IMR-90 (cell line): Measurements from ENCODE around the gene HEYL. TPM values are rescaled to one million over a fixed set of nuclear protein-coding genes. Genes with fewer than 3 reads are reported as not detected.
A peak's percentile ranks its signal among the peaks of the same experiment; 100 is the strongest.

Source experiments
- ATAC-seq: fragments of 200-7000 bp; cut with Tn5 transposase; 2 replicates; pipeline ENCODE4 v1.9.1; 2020; ENCODE audit warnings: low read depth, mild to moderate bottlenecking, moderate library complexity
- BruUV-seq: library from RNA; stranded (reverse); fragments of 400-500 nt; replicated peaks from 2 replicates; lab custom pipeline; 2021; lab: Mats Ljungman, UMichigan
- CTCF ChIA-PET: fragments of 300-600 bp; formaldehyde crosslinking; extraction: SDS; loops from one replicate; lab custom pipeline; 2021; ENCODE audit warnings: antibody characterized with exemption; lab: Yijun Ruan, JAX
- POLR2A ChIA-PET: fragments of 300-600 bp; sonication (Branson Sonifier 250); formaldehyde crosslinking; loops from one replicate; lab custom pipeline; 2022; ENCODE audit warnings: antibody characterized with exemption; ENCODE audit not compliant: unreplicated experiment; lab: Charles Lee
- DNase-seq: peaks from one replicate; pipeline ENCODE4 v3.0.0; 2013
- H2AFZ ChIP-seq: replicated peaks from 2 replicates; pipeline ENCODE3; 2013; ENCODE audit warnings: low read length, mild to moderate bottlenecking; ENCODE audit not compliant: poor library complexity
- H2AK5ac ChIP-seq: 2 replicates; pipeline ENCODE4 v1.6.1; 2013; ENCODE audit warnings: low read depth, low read length, inconsistent platforms
- H2AK9ac ChIP-seq: replicated peaks from 2 replicates; pipeline ENCODE3; 2013; ENCODE audit warnings: mild to moderate bottlenecking, low read depth, low read length, moderate library complexity; ENCODE audit not compliant: poor library complexity
- H2BK120ac ChIP-seq: 2 replicates; pipeline ENCODE4 v1.6.1; 2013; ENCODE audit warnings: low read depth, low read length, inconsistent platforms
- H2BK15ac ChIP-seq: 3 replicates; pipeline ENCODE4 v1.6.1; 2013; ENCODE audit warnings: low read depth, low read length, inconsistent platforms
- H2BK20ac ChIP-seq: 2 replicates; pipeline ENCODE4 v1.6.1; 2013; ENCODE audit warnings: low read depth, mild to moderate bottlenecking, inconsistent platforms, low read length, moderate library complexity
- H2BK5ac ChIP-seq: 2 replicates; pipeline ENCODE4 v1.6.1; 2013; ENCODE audit warnings: mild to moderate bottlenecking, low read depth, low read length, inconsistent platforms; ENCODE audit not compliant: poor library complexity, severe bottlenecking
- H3K14ac ChIP-seq: replicated peaks from 2 replicates; pipeline ENCODE4 v1.6.1; 2013; ENCODE audit warnings: low read depth, low read length, inconsistent platforms
- H3K18ac ChIP-seq: 2 replicates; pipeline ENCODE4 v1.6.1; 2013; ENCODE audit warnings: low read depth, low read length, control low read depth
- H3K23ac ChIP-seq: 2 replicates; pipeline ENCODE4 v1.6.1; 2013; ENCODE audit warnings: low read depth, low read length, inconsistent platforms
- H3K27ac ChIP-seq: 2 replicates; pipeline ENCODE4 v1.5.1; 2013; ENCODE audit warnings: mild to moderate bottlenecking, control low read depth, low read length; ENCODE audit not compliant: insufficient read depth
- H3K27me3 ChIP-seq: 2 replicates; pipeline ENCODE4 v1.6.1; 2013; ENCODE audit warnings: low read length; ENCODE audit not compliant: control insufficient read depth, insufficient read depth
- H3K36me3 ChIP-seq: 2 replicates; pipeline ENCODE4 v1.6.1; 2013; ENCODE audit warnings: low read length, mixed read lengths; ENCODE audit not compliant: control insufficient read depth, insufficient read depth
- H3K4ac ChIP-seq: 2 replicates; pipeline ENCODE4 v1.6.1; 2013; ENCODE audit warnings: low read depth, low read length, inconsistent platforms
- H3K4me1 ChIP-seq: 2 replicates; pipeline ENCODE4 v1.6.1; 2013; ENCODE audit warnings: low read length, mixed read lengths; ENCODE audit not compliant: control insufficient read depth, insufficient read depth
- H3K4me2 ChIP-seq: 2 replicates; pipeline ENCODE4 v1.6.1; 2013; ENCODE audit warnings: low read depth, mild to moderate bottlenecking, control low read depth, low read length, moderate library complexity
- H3K4me3 ChIP-seq: 2 replicates; pipeline ENCODE4 v1.5.1; 2013; ENCODE audit warnings: low read depth, mild to moderate bottlenecking, control low read depth, low read length, moderate library complexity; ENCODE audit not compliant: insufficient read depth
- H3K56ac ChIP-seq: 2 replicates; pipeline ENCODE4 v1.6.1; 2013; ENCODE audit warnings: low read length, inconsistent platforms; ENCODE audit not compliant: insufficient read depth; ENCODE audit errors: extremely low read depth
- H3K79me1 ChIP-seq, 2 experiments: 2 replicates each; pipeline ENCODE4 v1.6.1; 2013; ENCODE audit warnings: low read length in 2 of 2, inconsistent platforms in 1 of 2, low read depth in 1 of 2
- H3K9ac ChIP-seq: 2 replicates; pipeline ENCODE4 v1.6.1; 2013; ENCODE audit warnings: low read depth, low read length, control low read depth
- H3K9me1 ChIP-seq: 2 replicates; pipeline ENCODE4 v1.6.1; 2013; ENCODE audit warnings: low read length, inconsistent platforms; ENCODE audit not compliant: insufficient read depth
- H3K9me3 ChIP-seq: 2 replicates; pipeline ENCODE4 v1.6.1; 2013; ENCODE audit warnings: low read length; ENCODE audit not compliant: control insufficient read depth, insufficient read depth
- H4K20me1 ChIP-seq: 2 replicates; pipeline ENCODE4 v1.6.1; 2013; ENCODE audit warnings: low read length, inconsistent platforms; ENCODE audit not compliant: insufficient read depth
- H4K5ac ChIP-seq: 2 replicates; pipeline ENCODE4 v1.6.1; 2013; ENCODE audit warnings: mild to moderate bottlenecking, low read depth, low read length, control low read depth
- H4K8ac ChIP-seq, 2 experiments: 2 replicates each; pipeline ENCODE4 v1.6.1; 2013; ENCODE audit warnings: low read depth in 2 of 2, low read length in 2 of 2, control low read depth in 1 of 2, inconsistent platforms in 1 of 2
- H4K91ac ChIP-seq: 2 replicates; pipeline ENCODE4 v1.6.1; 2013; ENCODE audit warnings: low read depth, low read length, inconsistent platforms; ENCODE audit not compliant: insufficient read depth
- CEBPB ChIP-seq: IDR thresholded peaks from 2 replicates; pipeline ENCODE4 v1.6.1; 2012; ENCODE audit warnings: low read depth, low read length, improper control_type of control experiment
- FOS ChIP-seq: fragments of 150-350 bp; IDR thresholded peaks from 2 replicates; pipeline ENCODE4 v1.6.1; 2016; ENCODE audit warnings: low read depth, low read length
- MXI1 ChIP-seq: IDR thresholded peaks from 2 replicates; pipeline ENCODE4 v1.6.1; 2012; ENCODE audit warnings: low read depth, mild to moderate bottlenecking, low read length, moderate library complexity, borderline replicate concordance
- NFE2L2 ChIP-seq: fragments of 150-350 bp; IDR thresholded peaks from 2 replicates; pipeline ENCODE4 v1.6.1; 2016; ENCODE audit warnings: low read depth, mild to moderate bottlenecking, low read length
- RCOR1 ChIP-seq: IDR thresholded peaks from 2 replicates; pipeline ENCODE4 v1.6.1; 2012; ENCODE audit warnings: mild to moderate bottlenecking, low read length, improper control_type of control experiment; ENCODE audit not compliant: insufficient replicate concordance
- WGBS, 2 experiments: methylation state at CpG; one replicate each; pipeline versions ENCODE4 v1.1.5 to v1.1.7; 2013; ENCODE audit warnings: missing lambda C conversion rate in 2 of 2; ENCODE audit not compliant: insufficient read length in 1 of 2; ENCODE audit errors: extremely low coverage in 2 of 2; 5-methylcytosine and 5-hydroxymethylcytosine counted together
- dilution Hi-C: fragments of 300-500 bp; cut with HindIII; formaldehyde crosslinking; loops from one replicate; pipeline ENCODE4 v1.14.3; 2018; ENCODE audit warnings: low sequenced_read_pairs; ENCODE audit not compliant: unreplicated experiment
- in situ Hi-C: fragments of 300-500 bp; cut with MboI; formaldehyde crosslinking; loops from 3 replicates; pipeline ENCODE4 v1.14.3; 2019; ENCODE audit warnings: low sequenced_read_pairs, inconsistent platforms, mixed read lengths
- intact Hi-C: fragments of 100-400 bp; cut with micrococcal nuclease; formaldehyde crosslinking; loops from 2 replicates; pipeline ENCODE4 v1.10.0; 2022
- polyA plus RNA-seq, 3 experiments: library from polyadenylated mRNA; depleted of rRNA; stranded (reverse); fragments of >200 nt; gene quantifications; 2 replicates each; pipeline ENCODE4 v1.2.3, GENCODE V29; 2012; ENCODE audit warnings: low replicate concordance in 1 of 3
- total RNA-seq: library from RNA; depleted of rRNA; stranded (reverse); fragments of >200 nt; gene quantifications from 2 replicates; pipeline ENCODE4 v1.2.3, GENCODE V29; 2012

The HEYL gene
- total and polyA plus RNA-seq, 2 of the 4 experiments (the other 2 are of a cell fraction), result 0.02 TPM; not detected in 1

DNA sequence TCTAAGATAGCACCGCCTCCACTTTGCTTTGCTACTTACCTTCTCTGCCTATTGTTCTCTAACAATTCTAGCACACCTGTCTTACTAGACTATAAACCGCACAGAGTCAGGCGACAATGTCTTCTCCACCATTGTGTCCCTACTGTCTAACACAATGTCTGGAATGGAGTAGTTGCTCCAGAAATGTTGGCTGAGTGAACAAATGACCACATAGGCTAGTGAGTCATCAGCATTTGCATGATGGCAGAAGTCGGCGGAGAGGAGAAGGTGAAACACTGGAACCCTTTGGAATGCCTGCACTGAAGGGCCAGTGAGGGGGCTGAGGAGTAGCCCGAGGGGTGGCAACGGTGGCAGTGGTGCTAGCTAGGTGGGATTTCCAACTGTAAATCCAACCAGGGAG is 48.9 kb downstream of the HEYL start:
- CTCF ChIA-PET, result no interaction called here
- Histone ChIP-seq H3K9me3 (no peaks in the 10 kb centered on the region), H3K36me3 (no peaks in the 10 kb centered on the region), H3K56ac (no peak overlapping the region), H2BK5ac (no peak overlapping the region), H2AK9ac (peak overlapping the region; percentile 15), H3K9ac (no peak overlapping the region), H3K79me1 (no peaks in the 10 kb centered on the region), H4K91ac (no peak overlapping the region), H3K4me2 (no peak overlapping the region), H4K5ac (no peak overlapping the region), H2BK15ac (no peak overlapping the region), H2BK20ac (no peak overlapping the region), H4K8ac (no peak overlapping the region), H3K9me1 (no peaks in the 10 kb centered on the region), H3K23ac (no peak overlapping the region), H2AK5ac (no peak overlapping the region), H3K18ac (no peak overlapping the region), H3K27me3 (peaks cover 27% of the 10 kb centered on the region), H3K4ac (no peak overlapping the region), H3K14ac (no peak overlapping the region), H2AFZ (peak overlapping the region; percentile 39), H3K27ac (no peak overlapping the region), H2BK120ac (no peak overlapping the region), H3K4me1 (no peaks in the 10 kb centered on the region), H3K4me3 (no peak overlapping the region), H4K20me1 (no peaks in the 10 kb centered on the region)
- dilution Hi-C loops, result no loop called here
- peak; percentile 35; the same call in 1 of the 2 replicates for ATAC-seq
- peak; percentile 53 for DNase-seq
- 70% methylated on average over 2 of the region's 7 CpGs; no CpG with 5 or more reads in 1 of the 2 experiments for WGBS, 2 experiments
- in situ Hi-C loops, result loop anchor here (10.0 kb wide), 1 partner anchor 124 kb away; no protein-coding TSS in a partner anchor
- no TSS peak for BruUV-seq
- intact Hi-C loops, result no loop called here
- no peak for TF ChIP-seq CEBPB
- TF ChIP-seq MXI1, result no peak
- no peak for TF ChIP-seq RCOR1
- no peak for TF ChIP-seq NFE2L2
- TF ChIP-seq FOS, result 0 out of 2 replicates have a peak, but pooled peaks have one; percentile 23
- POLR2A ChIA-PET, result no interaction called here
